Activated naive CD8-positive, alpha-beta T cell (primary cell): ENCODE data around the gene ZDHHC17.
"Not testable (repeated sequence)": the region's sequence is repeated elsewhere in the genome, so short reads cannot be mapped to it uniquely, and the experiment has no call there.

Experiments used
- H3K27ac Mint-ChIP-seq: one replicate; pipeline ENCODE4 v1.8.0; 2021; ENCODE audit warnings: mixed read lengths
- H3K27me3 Mint-ChIP-seq: one replicate; pipeline ENCODE4 v1.8.0; 2021; ENCODE audit warnings: mixed read lengths
- H3K36me3 Mint-ChIP-seq: one replicate; pipeline ENCODE4 v1.8.0; 2021; ENCODE audit warnings: mixed read lengths
- H3K4me1 Mint-ChIP-seq: one replicate; pipeline ENCODE4 v1.8.0; 2021; ENCODE audit warnings: low read depth, mixed read lengths
- H3K4me3 Mint-ChIP-seq: one replicate; pipeline ENCODE4 v1.8.0; 2021; ENCODE audit warnings: mild to moderate bottlenecking, mixed read lengths
- H3K9me3 Mint-ChIP-seq: one replicate; pipeline ENCODE4 v1.8.0; 2021; ENCODE audit warnings: low read depth, mixed read lengths

ZDHHC17 gene, protein sequence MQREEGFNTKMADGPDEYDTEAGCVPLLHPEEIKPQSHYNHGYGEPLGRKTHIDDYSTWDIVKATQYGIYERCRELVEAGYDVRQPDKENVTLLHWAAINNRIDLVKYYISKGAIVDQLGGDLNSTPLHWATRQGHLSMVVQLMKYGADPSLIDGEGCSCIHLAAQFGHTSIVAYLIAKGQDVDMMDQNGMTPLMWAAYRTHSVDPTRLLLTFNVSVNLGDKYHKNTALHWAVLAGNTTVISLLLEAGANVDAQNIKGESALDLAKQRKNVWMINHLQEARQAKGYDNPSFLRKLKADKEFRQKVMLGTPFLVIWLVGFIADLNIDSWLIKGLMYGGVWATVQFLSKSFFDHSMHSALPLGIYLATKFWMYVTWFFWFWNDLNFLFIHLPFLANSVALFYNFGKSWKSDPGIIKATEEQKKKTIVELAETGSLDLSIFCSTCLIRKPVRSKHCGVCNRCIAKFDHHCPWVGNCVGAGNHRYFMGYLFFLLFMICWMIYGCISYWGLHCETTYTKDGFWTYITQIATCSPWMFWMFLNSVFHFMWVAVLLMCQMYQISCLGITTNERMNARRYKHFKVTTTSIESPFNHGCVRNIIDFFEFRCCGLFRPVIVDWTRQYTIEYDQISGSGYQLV

DNA sequence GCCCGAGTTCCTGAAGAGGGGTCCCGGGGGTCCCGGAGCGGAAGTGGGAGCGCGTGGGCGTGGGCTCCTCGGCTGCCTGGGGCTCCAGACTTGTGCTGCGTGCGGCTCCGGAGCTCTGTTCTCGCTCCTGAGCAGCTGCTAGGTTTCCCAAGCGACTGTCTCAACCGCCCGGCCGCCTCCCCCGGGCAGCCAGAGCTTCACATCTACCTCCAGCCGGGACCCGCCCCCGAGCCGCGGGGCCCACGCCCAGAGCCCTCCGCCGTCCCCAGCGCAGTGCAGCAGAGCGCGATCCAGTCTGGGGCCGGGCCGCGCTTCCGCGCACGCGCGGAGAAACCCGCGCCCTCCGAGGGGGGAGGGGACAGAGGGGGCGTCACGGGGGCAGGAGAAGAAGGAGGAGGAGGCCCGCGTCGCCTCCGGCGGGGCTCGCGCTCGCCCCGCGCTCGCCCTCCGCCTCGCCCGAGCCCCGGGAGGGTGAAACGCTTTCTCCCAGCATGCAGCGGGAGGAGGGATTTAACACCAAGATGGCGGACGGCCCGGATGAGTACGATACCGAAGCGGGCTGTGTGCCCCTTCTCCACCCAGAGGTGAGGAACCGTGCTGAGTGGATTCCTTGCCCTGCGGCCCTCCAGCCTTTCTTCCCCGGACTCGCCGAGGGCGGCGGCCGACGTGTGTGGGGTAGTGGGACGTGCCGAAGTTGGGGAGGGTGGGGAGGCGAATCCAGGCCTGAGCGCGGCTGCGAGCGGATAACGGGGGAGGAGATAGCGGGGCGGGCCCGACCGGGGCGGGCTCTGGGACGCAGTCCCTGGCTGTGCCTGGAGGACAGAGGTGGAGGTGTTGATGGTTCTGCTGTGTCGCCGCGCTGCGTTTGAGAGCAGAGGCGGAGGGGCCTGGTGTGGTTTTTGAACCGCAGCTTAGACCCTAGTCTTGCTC, at the start of gene ZDHHC17:
ZDHHC17 (plus strand) TSS at position 370 of the 930 bp plus-strand sequence; CDS start at position 492, 122 bp downstream.
- peak within 1 kb of the TSS; percentile 98 for H3K4me3 Mint-ChIP-seq

GRCh38 chr12:76714415-76714814, 49.5 kb upstream of the ZDHHC17 start:
- Mint-ChIP-seq H3K27me3 (no peaks in the 10 kb centered on the region), H3K4me3 (no peak overlapping the region), H3K4me1 (no peaks in the 10 kb centered on the region), H3K9me3 (no peaks in the 10 kb centered on the region), H3K36me3 (no peaks in the 10 kb centered on the region), H3K27ac (no peak overlapping the region)

More for the DNA sequence above, at the start of gene ZDHHC17:
- Mint-ChIP-seq H3K27me3 (no peaks in the 10 kb centered on the region), H3K9me3 (no peaks in the 10 kb centered on the region), H3K4me1 (peaks cover 46% of the 10 kb centered on the region), H3K36me3 (peaks cover 3% of the 10 kb centered on the region), H3K27ac (peak within 1 kb of the TSS; percentile 96)

DNA sequence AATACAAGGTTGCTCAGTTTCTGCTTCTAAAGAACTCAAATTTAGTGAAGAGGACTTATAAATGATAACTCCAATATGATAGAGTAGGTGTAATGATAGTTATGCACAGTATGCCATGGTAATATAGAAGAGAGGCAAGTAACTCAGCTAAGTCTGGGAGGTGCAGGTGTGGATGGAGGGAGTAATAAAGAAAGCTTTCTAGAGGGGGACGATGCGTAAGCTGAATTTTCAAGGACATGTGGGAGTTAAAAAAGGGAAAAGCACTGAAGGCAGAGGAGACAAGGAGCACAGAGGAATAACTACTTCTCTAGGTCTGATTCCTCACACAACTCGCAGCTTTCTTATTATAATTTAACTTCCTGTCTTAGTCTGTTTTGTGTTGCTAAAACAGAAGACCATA, 49.1 kb upstream of the ZDHHC17 start:
- H3K4me1 Mint-ChIP-seq, result no peaks in the 10 kb centered on the region
- H3K4me3 Mint-ChIP-seq, result no peak overlapping the region
- no peaks in the 10 kb centered on the region for H3K27me3 Mint-ChIP-seq
- H3K27ac Mint-ChIP-seq, result no peak overlapping the region
- H3K36me3 Mint-ChIP-seq, result no peaks in the 10 kb centered on the region
- no peaks in the 10 kb centered on the region for H3K9me3 Mint-ChIP-seq

DNA sequence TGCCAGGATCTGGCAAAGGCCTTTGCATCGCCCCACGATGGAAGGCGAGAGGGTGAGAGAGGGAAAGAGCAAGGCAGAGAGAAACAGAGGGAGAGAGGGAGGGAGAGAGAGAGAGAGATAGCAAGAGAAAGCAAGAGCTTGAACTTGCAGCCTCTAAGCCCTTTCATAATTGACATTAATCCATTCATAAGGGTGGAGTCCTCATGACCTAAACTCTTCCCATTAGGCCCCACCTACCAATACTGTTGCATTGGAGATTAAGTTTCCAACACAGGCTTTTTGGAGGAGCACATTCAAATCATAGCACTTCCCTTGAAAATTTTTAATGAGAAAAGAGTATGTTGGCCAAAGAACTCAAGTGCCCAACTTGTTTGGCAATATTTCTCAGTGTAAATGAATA, 48.6 kb upstream of the ZDHHC17 start:
- no peaks in the 10 kb centered on the region for H3K27me3 Mint-ChIP-seq
- no peaks in the 10 kb centered on the region for H3K36me3 Mint-ChIP-seq
- no peak overlapping the region for H3K4me3 Mint-ChIP-seq
- H3K4me1 Mint-ChIP-seq, result no peaks in the 10 kb centered on the region
- no peaks in the 10 kb centered on the region for H3K9me3 Mint-ChIP-seq
- no peak overlapping the region for H3K27ac Mint-ChIP-seq

GRCh38 chr12:76717314-76717713, 46.6 kb upstream of the ZDHHC17 start:
- H3K9me3 Mint-ChIP-seq, result no peaks in the 10 kb centered on the region
- no peak overlapping the region for H3K27ac Mint-ChIP-seq
- H3K4me1 Mint-ChIP-seq, result no peaks in the 10 kb centered on the region
- no peaks in the 10 kb centered on the region for H3K36me3 Mint-ChIP-seq
- H3K27me3 Mint-ChIP-seq, result no peaks in the 10 kb centered on the region
- no peak overlapping the region for H3K4me3 Mint-ChIP-seq

DNA sequence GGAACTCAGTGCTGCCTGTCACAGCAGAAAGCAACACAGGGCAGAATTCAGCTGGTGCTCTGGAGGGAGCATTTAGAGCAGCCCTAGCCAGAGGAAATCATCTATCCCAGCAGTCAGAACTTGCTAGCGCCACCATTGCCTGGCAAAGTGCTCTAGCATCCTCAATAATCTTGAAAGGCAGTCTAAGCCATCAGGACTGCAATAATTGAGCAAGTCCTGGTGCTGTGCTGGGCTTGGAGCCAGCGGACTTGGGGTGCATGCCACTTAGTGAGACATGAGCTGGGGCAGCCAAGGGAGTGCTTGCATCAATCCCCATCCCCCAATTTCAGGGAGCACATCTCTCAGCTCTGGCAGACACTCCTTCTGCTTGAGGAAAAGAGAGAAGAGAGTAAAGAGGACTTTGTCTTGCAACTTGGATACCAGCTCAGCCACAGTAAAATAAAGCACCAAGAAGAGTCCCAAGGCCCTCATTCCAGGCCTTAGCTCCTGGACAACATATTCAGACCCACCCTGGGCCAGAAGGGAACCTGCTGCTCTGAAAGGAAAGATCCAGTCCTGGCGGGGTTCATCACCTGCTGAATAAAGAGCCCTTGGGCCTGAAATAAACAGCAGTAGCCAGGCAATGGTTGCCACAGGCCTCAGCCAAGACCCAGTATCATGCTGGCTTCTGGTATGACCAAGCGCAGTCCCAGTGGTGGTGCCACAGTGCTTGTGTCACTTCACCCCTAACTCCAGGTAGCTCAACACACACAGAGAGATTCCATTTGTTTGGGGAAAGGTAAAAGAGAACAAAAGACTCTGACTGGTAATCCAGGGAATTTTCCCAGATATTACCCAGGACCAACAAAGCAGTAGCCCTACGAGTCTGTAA, 44.5 kb upstream of the ZDHHC17 start:
- Mint-ChIP-seq H3K4me1 (no peaks in the 10 kb centered on the region), H3K4me3 (no peak overlapping the region), H3K27me3 (no peaks in the 10 kb centered on the region), H3K36me3 (no peaks in the 10 kb centered on the region), H3K9me3 (no peaks in the 10 kb centered on the region), H3K27ac (no peak overlapping the region)

- Mint-ChIP-seq H3K9me3 (no peaks in the 10 kb centered on the region), H3K36me3 (no peaks in the 10 kb centered on the region), H3K27me3 (no peaks in the 10 kb centered on the region), H3K4me1 (no peaks in the 10 kb centered on the region), H3K27ac (no peak overlapping the region), H3K4me3 (no peak overlapping the region)
Measured at GRCh38 chr12:76720068-76720467, 43.8 kb upstream of the ZDHHC17 start.

DNA sequence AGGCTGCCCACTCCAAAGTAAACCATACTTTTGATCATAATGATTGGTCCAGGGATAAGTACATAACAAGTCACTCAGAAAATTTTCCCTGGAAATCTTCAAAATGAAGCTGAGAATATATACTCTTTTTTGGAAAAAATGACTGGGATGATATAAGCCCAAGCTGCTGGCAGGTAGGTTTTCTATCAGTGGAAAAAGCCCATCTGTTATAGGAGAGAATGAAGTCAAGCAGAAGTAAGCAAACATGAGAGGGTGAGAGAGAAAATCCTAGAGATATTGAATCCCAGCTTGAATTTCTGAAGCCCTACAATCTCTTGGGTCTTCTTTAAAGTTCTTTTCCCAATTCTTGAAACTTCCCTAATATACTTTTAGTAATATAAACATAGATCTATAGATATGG, 37.3 kb upstream of the ZDHHC17 start:
- H3K9me3 Mint-ChIP-seq, result no peaks in the 10 kb centered on the region
- H3K27me3 Mint-ChIP-seq, result no peaks in the 10 kb centered on the region
- no peak overlapping the region for H3K4me3 Mint-ChIP-seq
- H3K4me1 Mint-ChIP-seq, result no peaks in the 10 kb centered on the region
- no peaks in the 10 kb centered on the region for H3K36me3 Mint-ChIP-seq
- H3K27ac Mint-ChIP-seq, result no peak overlapping the region

- H3K27me3 Mint-ChIP-seq, H3K4me3 Mint-ChIP-seq, H3K27ac Mint-ChIP-seq, H3K4me1 Mint-ChIP-seq: not testable (repeated sequence)
- Mint-ChIP-seq H3K9me3 (peaks cover 21% of the 10 kb centered on the region), H3K36me3 (peaks cover 11% of the 10 kb centered on the region)
Measured at GRCh38 chr12:76732188-76732587, 31.7 kb upstream of the ZDHHC17 start.

DNA sequence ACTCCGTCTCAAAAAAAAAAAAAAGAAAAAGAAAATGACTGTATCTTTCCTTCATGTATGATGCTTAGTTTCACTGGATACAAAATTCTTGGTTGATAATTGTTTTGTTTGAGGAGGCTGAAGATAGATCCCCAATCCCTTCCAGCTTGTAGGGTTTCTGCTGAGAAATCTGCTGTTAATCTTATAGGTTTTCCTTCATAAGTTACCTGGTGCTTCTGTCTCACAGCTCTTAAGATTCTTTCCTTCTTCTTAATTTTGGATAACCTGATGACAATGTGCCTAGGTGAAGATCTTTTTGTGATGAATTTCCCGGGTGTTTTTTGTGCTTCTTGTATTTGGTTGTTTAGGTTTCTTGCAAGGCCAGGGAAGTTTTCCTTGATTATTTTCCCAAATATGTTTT, 26.2 kb upstream of the ZDHHC17 start:
- H3K27ac Mint-ChIP-seq, H3K4me3 Mint-ChIP-seq, H3K27me3 Mint-ChIP-seq, H3K4me1 Mint-ChIP-seq: not testable (repeated sequence)
- H3K9me3 Mint-ChIP-seq, result peaks cover 29% of the 10 kb centered on the region
- H3K36me3 Mint-ChIP-seq, result peaks cover 19% of the 10 kb centered on the region

- Mint-ChIP-seq H3K27me3 (peaks cover 6% of the 10 kb centered on the region), H3K9me3 (peaks cover 18% of the 10 kb centered on the region), H3K36me3 (peaks cover 18% of the 10 kb centered on the region), H3K4me1 (no peaks in the 10 kb centered on the region), H3K27ac (no peak overlapping the region), H3K4me3 (no peak overlapping the region)
Measured at GRCh38 chr12:76738824-76739579, 24.9 kb upstream of the ZDHHC17 start.

DNA sequence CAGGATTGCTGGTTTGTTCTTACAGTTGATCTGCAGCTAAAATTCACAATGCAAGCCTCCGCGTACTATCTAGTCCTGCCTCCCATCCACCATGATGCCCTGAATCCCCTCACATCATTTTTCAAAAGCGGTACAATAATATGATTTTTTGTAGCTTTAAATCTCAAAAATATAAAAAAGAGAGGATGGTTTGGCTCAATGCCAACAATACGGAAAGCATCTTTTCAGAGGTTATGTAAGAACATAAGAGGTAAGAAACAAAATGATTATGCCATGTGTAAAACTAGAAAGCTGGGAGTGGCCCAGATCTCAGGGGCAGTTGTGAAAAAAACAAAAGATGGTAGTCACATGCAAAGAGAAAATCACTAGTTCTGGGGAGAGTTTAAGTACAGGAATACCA, 24.0 kb upstream of the ZDHHC17 start:
- Mint-ChIP-seq H3K4me1 (no peaks in the 10 kb centered on the region), H3K9me3 (peaks cover 15% of the 10 kb centered on the region), H3K36me3 (peaks cover 16% of the 10 kb centered on the region), H3K27me3 (peaks cover 5% of the 10 kb centered on the region), H3K27ac (no peak overlapping the region), H3K4me3 (no peak overlapping the region)

GRCh38 chr12:76740501-76740900, 23.4 kb upstream of the ZDHHC17 start:
- Mint-ChIP-seq H3K9me3 (peaks cover 15% of the 10 kb centered on the region), H3K27me3 (peaks cover 4% of the 10 kb centered on the region)

GRCh38 chr12:76745343-76745742, 18.6 kb upstream of the ZDHHC17 start:
- H3K4me1 Mint-ChIP-seq, result no peaks in the 10 kb centered on the region
- no peaks in the 10 kb centered on the region for H3K9me3 Mint-ChIP-seq
- H3K4me3 Mint-ChIP-seq, result no peak overlapping the region
- H3K27me3 Mint-ChIP-seq, result peaks cover 4% of the 10 kb centered on the region
- H3K36me3 Mint-ChIP-seq, result no peaks in the 10 kb centered on the region
- H3K27ac Mint-ChIP-seq, result no peak overlapping the region

More at GRCh38 chr12:76740501-76740900, 23.4 kb upstream of the ZDHHC17 start:
- Mint-ChIP-seq H3K36me3 (peaks cover 16% of the 10 kb centered on the region), H3K27ac (no peak overlapping the region), H3K4me3 (no peak overlapping the region), H3K4me1 (no peaks in the 10 kb centered on the region)
